SH-SY5Y (cell line): ENCODE results near the gene TSPEAR.

ENCODE experiments used
- GATA2 ChIP-seq: IDR thresholded peaks from 2 replicates; pipeline ENCODE4 v1.6.1; 2011; ENCODE audit warnings: mild to moderate bottlenecking, low read depth, low read length
- GATA3 ChIP-seq: IDR thresholded peaks from 2 replicates; pipeline ENCODE4 v1.6.1; 2011; ENCODE audit warnings: low read depth, mild to moderate bottlenecking, low read length, moderate library complexity

The TSPEAR gene

GRCh38 chr21:44459712-44460440 is 251.5 kb downstream of the TSPEAR start:
- no peak for TF ChIP-seq GATA2
- no peak for TF ChIP-seq GATA3

GRCh38 chr21:44458971-44459711 is 252.2 kb downstream of the TSPEAR start:
- TF ChIP-seq GATA3 (no peak), GATA2 (no peak)

- TF ChIP-seq GATA3 (no peak), GATA2 (no peak)
These were observed 254.2 kb downstream of the TSPEAR start for GRCh38 chr21:44456915-44457736.

- TF ChIP-seq GATA2 (no peak), GATA3 (no peak)
These were observed 255.0 kb downstream of the TSPEAR start for GRCh38 chr21:44456214-44456914.

GRCh38 chr21:44455524-44456213 is 255.7 kb downstream of the TSPEAR start:
- TF ChIP-seq GATA2 = no peak
- TF ChIP-seq GATA3 = no peak

- TF ChIP-seq GATA3 = no peak
- no peak for TF ChIP-seq GATA2
These were observed 256.4 kb downstream of the TSPEAR start, which contains the start of gene LRRC3 for GRCh38 chr21:44454747-44455523. TSS of gene LRRC3 (plus strand) at chr21:44455510. CDS start at chr21:44456645, 1,135 bp downstream.

GRCh38 chr21:44454058-44454457 is 257.3 kb downstream of the TSPEAR start:
- no peak for TF ChIP-seq GATA2
- TF ChIP-seq GATA3 = no peak

- no peak for TF ChIP-seq GATA2
- no peak for TF ChIP-seq GATA3
These were observed 258.3 kb downstream of the TSPEAR start for GRCh38 chr21:44453120-44453519.

- TF ChIP-seq GATA2 (no peak), GATA3 (no peak)
These were observed 260.4 kb downstream of the TSPEAR start for GRCh38 chr21:44450999-44451398.

GRCh38 chr21:44450402-44450801 is 261.0 kb downstream of the TSPEAR start:
- TF ChIP-seq GATA3 (no peak), GATA2 (no peak)

GRCh38 chr21:44449473-44450363 is 261.7 kb downstream of the TSPEAR start:
- peak; percentile 93 for TF ChIP-seq GATA2
- TF ChIP-seq GATA3 = no peak

- no peak for TF ChIP-seq GATA3
- no peak for TF ChIP-seq GATA2
These were observed 262.7 kb downstream of the TSPEAR start for GRCh38 chr21:44448651-44449131.
